ENCODE data around the gene PRDM15.

GRCh38 chr21:41914965-41915364, 35.8 kb upstream of the PRDM15 start:
- TF ChIP-seq POLR2A (IDR thresholded peaks at IDR 0.05) = no peak
- TF ChIP-seq, protein P1, sequence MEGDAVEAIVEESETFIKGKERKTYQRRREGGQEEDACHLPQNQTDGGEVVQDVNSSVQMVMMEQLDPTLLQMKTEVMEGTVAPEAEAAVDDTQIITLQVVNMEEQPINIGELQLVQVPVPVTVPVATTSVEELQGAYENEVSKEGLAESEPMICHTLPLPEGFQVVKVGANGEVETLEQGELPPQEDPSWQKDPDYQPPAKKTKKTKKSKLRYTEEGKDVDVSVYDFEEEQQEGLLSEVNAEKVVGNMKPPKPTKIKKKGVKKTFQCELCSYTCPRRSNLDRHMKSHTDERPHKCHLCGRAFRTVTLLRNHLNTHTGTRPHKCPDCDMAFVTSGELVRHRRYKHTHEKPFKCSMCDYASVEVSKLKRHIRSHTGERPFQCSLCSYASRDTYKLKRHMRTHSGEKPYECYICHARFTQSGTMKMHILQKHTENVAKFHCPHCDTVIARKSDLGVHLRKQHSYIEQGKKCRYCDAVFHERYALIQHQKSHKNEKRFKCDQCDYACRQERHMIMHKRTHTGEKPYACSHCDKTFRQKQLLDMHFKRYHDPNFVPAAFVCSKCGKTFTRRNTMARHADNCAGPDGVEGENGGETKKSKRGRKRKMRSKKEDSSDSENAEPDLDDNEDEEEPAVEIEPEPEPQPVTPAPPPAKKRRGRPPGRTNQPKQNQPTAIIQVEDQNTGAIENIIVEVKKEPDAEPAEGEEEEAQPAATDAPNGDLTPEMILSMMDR (IDR thresholded peaks at IDR 0.05) = no peak
